ENCODE data around the gene BRPF3.

GRCh38 chr6:36245572-36246061 lies 49.1 kb downstream of the BRPF3 start:
- peak; percentile 71 for TF ChIP-seq CTCF (IDR thresholded peaks at IDR 0.05)
- no peak for TF ChIP-seq ZFX (IDR thresholded peaks at IDR 0.05; ENCODE audit: borderline replicate concordance)
